Neural progenitor cell (in vitro differentiated cells): Measurements from ENCODE around the gene SPOCD1. TPM values are rescaled to one million over a fixed set of nuclear protein-coding genes. Genes with fewer than 3 reads are reported as not detected.

Experiments
- DNase-seq: peaks from one replicate; pipeline ENCODE4 v3.0.0-alpha.2; 2016; ENCODE audit warnings: low spot score
- H2AFZ ChIP-seq: fragments of 200-600 bp; sonication (generic); replicated peaks from 2 replicates; pipeline ENCODE4 v1.6.1; 2016; ENCODE audit warnings: antibody characterized with exemption
- H3F3A ChIP-seq: fragments of 200-600 bp; sonication (generic); 2 replicates; pipeline ENCODE4 v1.6.1; 2016; ENCODE audit warnings: antibody characterized with exemption, low read depth
- H3K27ac ChIP-seq: fragments of 200-600 bp; sonication (generic); 2 replicates; pipeline ENCODE4 v1.5.1; 2016; ENCODE audit warnings: mild to moderate bottlenecking
- H3K27me3 ChIP-seq: fragments of 200-600 bp; sonication (generic); 2 replicates; pipeline ENCODE4 v1.6.1; 2016; ENCODE audit warnings: mild to moderate bottlenecking, moderate library complexity
- H3K36me3 ChIP-seq: fragments of 200-600 bp; sonication (generic); 2 replicates; pipeline ENCODE4 v1.5.1; 2016
- H3K4me1 ChIP-seq: fragments of 200-600 bp; sonication (generic); 2 replicates; pipeline ENCODE4 v1.6.1; 2016; ENCODE audit warnings: mixed run types
- H3K4me2 ChIP-seq: fragments of 200-600 bp; sonication (generic); 2 replicates; pipeline ENCODE4 v1.6.1; 2016
- H3K4me3 ChIP-seq: fragments of 200-600 bp; sonication (generic); 2 replicates; pipeline ENCODE4 v1.5.1; 2016
- H3K79me2 ChIP-seq: fragments of 200-600 bp; sonication (generic); 2 replicates; pipeline ENCODE4 v1.6.1; 2016; ENCODE audit warnings: low read depth
- H3K9ac ChIP-seq: fragments of 200-600 bp; sonication (generic); 2 replicates; pipeline ENCODE4 v1.6.1; 2016
- H3K9me3 ChIP-seq: fragments of 200-600 bp; sonication (generic); 2 replicates; pipeline ENCODE4 v1.5.1; 2016; ENCODE audit warnings: low read depth
- H4K20me1 ChIP-seq: fragments of 200-600 bp; sonication (generic); 2 replicates; pipeline ENCODE4 v1.6.1; 2016; ENCODE audit warnings: low read depth
- H3K27ac Mint-ChIP-seq: 3 replicates; pipeline ENCODE4 v1.8.0; 2021; ENCODE audit warnings: mixed read lengths
- H3K27me3 Mint-ChIP-seq: 2 replicates; pipeline ENCODE4 v1.8.0; 2022; ENCODE audit warnings: low read depth, mild to moderate bottlenecking, inconsistent platforms, moderate library complexity, mixed read lengths; ENCODE audit not compliant: insufficient read depth
- H3K36me3 Mint-ChIP-seq: 3 replicates; pipeline ENCODE4 v1.8.0; 2021; ENCODE audit warnings: mixed read lengths
- H3K4me1 Mint-ChIP-seq: 3 replicates; pipeline ENCODE4 v1.8.0; 2021; ENCODE audit warnings: mixed read lengths
- H3K4me3 Mint-ChIP-seq: 3 replicates; pipeline ENCODE4 v1.8.0; 2021; ENCODE audit warnings: mild to moderate bottlenecking, moderate library complexity, mixed read lengths
- H3K9me3 Mint-ChIP-seq: 3 replicates; pipeline ENCODE4 v1.8.0; 2020; ENCODE audit warnings: mixed read lengths
- CTCF ChIP-seq: fragments of 200-600 bp; sonication (generic); IDR thresholded peaks from 2 replicates; pipeline ENCODE4 v1.5.1; 2017; ENCODE audit warnings: antibody characterized with exemption, mild to moderate bottlenecking
- EZH2 ChIP-seq: fragments of 200-600 bp; sonication (generic); IDR thresholded peaks from 2 replicates; pipeline ENCODE4 v1.6.1; 2017; ENCODE audit warnings: antibody characterized with exemption, mild to moderate bottlenecking, moderate library complexity
- EZH2phosphoT487 ChIP-seq: fragments of 200-600 bp; sonication (generic); IDR thresholded peaks from 2 replicates; pipeline ENCODE4 v1.6.1; 2017; ENCODE audit warnings: antibody characterized with exemption
- total RNA-seq: library from RNA; depleted of rRNA; stranded (reverse); fragments of >200 nt; gene quantifications from 2 replicates; pipeline ENCODE4 v1.2.3, GENCODE V29; 2015; ENCODE audit warnings: low replicate concordance

SPOCD1 gene
- total RNA-seq, 1 donor from 2014 or later: 1.4 TPM

DNA sequence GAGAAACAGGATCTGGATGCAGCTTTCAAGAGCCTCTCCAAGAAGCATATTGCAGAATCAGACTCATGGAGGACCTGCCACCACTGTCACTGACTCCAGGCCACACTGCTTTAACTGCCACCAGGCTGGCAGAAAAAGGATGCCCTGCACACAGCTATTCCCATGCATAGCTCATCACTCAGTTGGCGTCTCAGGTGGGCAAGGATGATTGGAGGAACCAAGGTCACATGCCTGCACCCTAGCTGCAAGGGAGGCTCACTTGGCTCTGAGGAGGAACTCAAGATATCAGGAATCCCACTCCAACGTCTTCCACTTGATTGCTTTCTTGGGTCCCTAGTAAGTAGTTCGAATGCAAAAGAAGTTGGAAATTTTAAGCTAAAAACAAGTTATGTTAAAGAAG lies 19.6 kb upstream of the SPOCD1 start:
- Histone ChIP-seq H2AFZ (no peak overlapping the region), H3K4me1 (no peaks in the 10 kb centered on the region), H3K36me3 (no peaks in the 10 kb centered on the region), H3K4me2 (no peak overlapping the region), H3K9ac (no peak overlapping the region), H3F3A (no peaks in the 10 kb centered on the region), H3K27me3 (no peaks in the 10 kb centered on the region), H3K4me3 (no peak overlapping the region), H3K9me3 (no peaks in the 10 kb centered on the region), H3K79me2 (no peaks in the 10 kb centered on the region), H3K27ac (no peak overlapping the region), H4K20me1 (no peaks in the 10 kb centered on the region)
- Mint-ChIP-seq H3K9me3 (no peaks in the 10 kb centered on the region), H3K27ac (no peak overlapping the region), H3K27me3 (peaks cover 3% of the 10 kb centered on the region), H3K4me3 (no peak overlapping the region), H3K36me3 (no peaks in the 10 kb centered on the region), H3K4me1 (peaks cover 4% of the 10 kb centered on the region)
- TF ChIP-seq CTCF (no peak), EZH2phosphoT487 (no peak), EZH2 (no peak)
- no peak for DNase-seq

GRCh38 chr1:31834501-31834900 lies 18.7 kb upstream of the SPOCD1 start:
- Histone ChIP-seq H3K4me2 (no peak overlapping the region), H3K4me1 (no peaks in the 10 kb centered on the region), H2AFZ (no peak overlapping the region), H3F3A (no peaks in the 10 kb centered on the region), H3K9me3 (no peaks in the 10 kb centered on the region), H3K27ac (no peak overlapping the region), H3K36me3 (no peaks in the 10 kb centered on the region), H3K9ac (no peak overlapping the region), H4K20me1 (no peaks in the 10 kb centered on the region), H3K4me3 (no peak overlapping the region), H3K79me2 (no peaks in the 10 kb centered on the region), H3K27me3 (no peaks in the 10 kb centered on the region)
- Mint-ChIP-seq H3K4me3 (no peak overlapping the region), H3K4me1 (peaks cover 4% of the 10 kb centered on the region), H3K36me3 (no peaks in the 10 kb centered on the region), H3K27me3 (no peaks in the 10 kb centered on the region), H3K27ac (no peak overlapping the region), H3K9me3 (no peaks in the 10 kb centered on the region)
- DNase-seq: no peak
- TF ChIP-seq EZH2 (no peak), CTCF (no peak), EZH2phosphoT487 (no peak)

- Histone ChIP-seq H2AFZ (no peak overlapping the region), H3K4me1 (no peaks in the 10 kb centered on the region), H3K9ac (no peak overlapping the region), H3K36me3 (no peaks in the 10 kb centered on the region), H4K20me1 (no peaks in the 10 kb centered on the region), H3K9me3 (no peaks in the 10 kb centered on the region), H3K4me2 (no peak overlapping the region), H3K4me3 (no peak overlapping the region), H3K27ac (no peak overlapping the region), H3K27me3 (no peaks in the 10 kb centered on the region), H3F3A (no peaks in the 10 kb centered on the region), H3K79me2 (no peaks in the 10 kb centered on the region)
- no peak for DNase-seq
- no peak overlapping the region for H3K4me3 Mint-ChIP-seq
- H3K27ac Mint-ChIP-seq: no peak overlapping the region
- H3K36me3 Mint-ChIP-seq: no peaks in the 10 kb centered on the region
- no peaks in the 10 kb centered on the region for H3K9me3 Mint-ChIP-seq
- no peaks in the 10 kb centered on the region for H3K27me3 Mint-ChIP-seq
- H3K4me1 Mint-ChIP-seq: peaks cover 4% of the 10 kb centered on the region
- no peak for TF ChIP-seq EZH2
- no peak for TF ChIP-seq CTCF
- TF ChIP-seq EZH2phosphoT487: no peak
Measured at GRCh38 chr1:31831397-31832378, 15.9 kb upstream of the SPOCD1 start.
